Activated CD8-positive, alpha-beta memory T cell treated with anti-CD3 and anti-CD28 coated beads, Interleukin-2, amount 10 ng/mL, durations not matched to agents 7 days and 5 days (primary cell): Measurements from ENCODE around the gene PTPRM. TPM values are rescaled to one million over a fixed set of nuclear protein-coding genes. Genes with fewer than 3 reads are reported as not detected.
"Not testable (repeated sequence)": the region's sequence is repeated elsewhere in the genome, so short reads cannot be mapped to it uniquely, and the experiment has no call there.

Source experiments
- ATAC-seq: fragments of 150-1000 bp; cut with Tn5 transposase; one replicate; pipeline ENCODE4 v1.10.0; 2021; ENCODE audit warnings: moderate library complexity
- CTCF ChIA-PET: fragments of 350-600 bp; sonication (Branson Sonifier 250); formaldehyde crosslinking; loops from one replicate; lab custom pipeline; 2021; ENCODE audit warnings: antibody characterized with exemption; lab: Charles Lee
- DNase-seq: peaks from one replicate; pipeline ENCODE4 v3.0.0-alpha.2; 2020
- H3K27ac Mint-ChIP-seq: one replicate; pipeline ENCODE4 v1.8.0; 2021; ENCODE audit warnings: mild to moderate bottlenecking, mixed read lengths
- H3K27me3 Mint-ChIP-seq: one replicate; pipeline ENCODE4 v1.8.0; 2021; ENCODE audit warnings: mixed read lengths
- H3K36me3 Mint-ChIP-seq: one replicate; pipeline ENCODE4 v1.8.0; 2021; ENCODE audit warnings: mild to moderate bottlenecking, mixed read lengths
- H3K4me1 Mint-ChIP-seq: one replicate; pipeline ENCODE4 v1.8.0; 2021; ENCODE audit warnings: mixed read lengths
- H3K4me3 Mint-ChIP-seq: one replicate; pipeline ENCODE4 v1.8.0; 2021; ENCODE audit warnings: mild to moderate bottlenecking, moderate library complexity, mixed read lengths
- H3K9me3 Mint-ChIP-seq: one replicate; pipeline ENCODE4 v1.8.0; 2022; ENCODE audit warnings: low read depth, mixed read lengths
- total RNA-seq, 2 experiments: library from RNA; stranded (reverse); gene quantifications; one replicate each; pipeline ENCODE4 v1.2.3, GENCODE V29; 2021

Gene PTPRM
- total RNA-seq, 2 experiments from 2014 or later, result 3.1 to 5.7 TPM

GRCh38 chr18:7727361-7728076 is 160.4 kb downstream of the PTPRM start:
- H3K27ac Mint-ChIP-seq, result no peak overlapping the region
- no peaks in the 10 kb centered on the region for H3K4me1 Mint-ChIP-seq
- H3K9me3 Mint-ChIP-seq, result no peaks in the 10 kb centered on the region
- DNase-seq (no peak), ATAC-seq (no peak)
- CTCF ChIA-PET, result interaction anchor here (0.8 kb wide), 1 partner anchor 48 kb away, joined by 3 read pairs; no protein-coding TSS in a partner anchor
- H3K4me3 Mint-ChIP-seq, result no peak overlapping the region
- no peaks in the 10 kb centered on the region for H3K27me3 Mint-ChIP-seq
- H3K36me3 Mint-ChIP-seq, result no peaks in the 10 kb centered on the region

GRCh38 chr18:7728297-7728696 is 161.2 kb downstream of the PTPRM start:
- ATAC-seq (no peak), DNase-seq (no peak)
- H3K4me1 Mint-ChIP-seq, result no peaks in the 10 kb centered on the region
- no peaks in the 10 kb centered on the region for H3K27me3 Mint-ChIP-seq
- H3K27ac Mint-ChIP-seq, result no peak overlapping the region
- H3K36me3 Mint-ChIP-seq, result no peaks in the 10 kb centered on the region
- no peak overlapping the region for H3K4me3 Mint-ChIP-seq
- H3K9me3 Mint-ChIP-seq, result no peaks in the 10 kb centered on the region
- CTCF ChIA-PET, result interaction anchor here (0.6 to 0.8 kb wide), 2 partner anchors 12 to 49 kb away, joined by 3 read pairs; no protein-coding TSS in a partner anchor

GRCh38 chr18:7729868-7730267 is 162.8 kb downstream of the PTPRM start:
- no peak overlapping the region for H3K27ac Mint-ChIP-seq
- CTCF ChIA-PET, result no interaction called here
- no peak for ATAC-seq

DNA sequence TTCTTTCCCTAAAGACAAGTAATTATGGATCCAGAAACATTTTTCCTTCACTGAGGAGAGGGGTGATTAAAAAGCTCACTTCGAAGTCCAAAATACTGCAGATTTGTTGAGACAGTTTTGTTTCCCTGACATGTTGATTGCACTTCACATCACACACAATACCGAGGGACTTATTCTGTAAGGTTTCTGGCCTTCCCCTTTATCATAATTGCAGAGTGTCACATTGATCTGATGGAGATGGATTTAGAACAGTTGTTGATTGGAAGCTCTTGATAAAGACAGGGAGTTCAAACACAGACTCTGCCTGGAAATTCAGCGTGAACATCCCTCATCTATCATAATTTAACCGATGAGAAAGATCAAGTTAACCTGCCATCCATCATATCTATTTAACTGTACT is 163.6 kb downstream of the PTPRM start:
- no peaks in the 10 kb centered on the region for H3K27me3 Mint-ChIP-seq
- ATAC-seq (no peak), DNase-seq (no peak)
- CTCF ChIA-PET, result no interaction called here
- H3K4me3 Mint-ChIP-seq, result no peak overlapping the region
- H3K4me1 Mint-ChIP-seq, result no peaks in the 10 kb centered on the region
- H3K9me3 Mint-ChIP-seq, result no peaks in the 10 kb centered on the region
- H3K27ac Mint-ChIP-seq, result no peak overlapping the region
- no peaks in the 10 kb centered on the region for H3K36me3 Mint-ChIP-seq

More at GRCh38 chr18:7729868-7730267, 162.8 kb downstream of the PTPRM start:
- no peak for DNase-seq
- Mint-ChIP-seq H3K9me3 (no peaks in the 10 kb centered on the region), H3K4me3 (no peak overlapping the region), H3K4me1 (no peaks in the 10 kb centered on the region), H3K27me3 (no peaks in the 10 kb centered on the region), H3K36me3 (no peaks in the 10 kb centered on the region)

DNA sequence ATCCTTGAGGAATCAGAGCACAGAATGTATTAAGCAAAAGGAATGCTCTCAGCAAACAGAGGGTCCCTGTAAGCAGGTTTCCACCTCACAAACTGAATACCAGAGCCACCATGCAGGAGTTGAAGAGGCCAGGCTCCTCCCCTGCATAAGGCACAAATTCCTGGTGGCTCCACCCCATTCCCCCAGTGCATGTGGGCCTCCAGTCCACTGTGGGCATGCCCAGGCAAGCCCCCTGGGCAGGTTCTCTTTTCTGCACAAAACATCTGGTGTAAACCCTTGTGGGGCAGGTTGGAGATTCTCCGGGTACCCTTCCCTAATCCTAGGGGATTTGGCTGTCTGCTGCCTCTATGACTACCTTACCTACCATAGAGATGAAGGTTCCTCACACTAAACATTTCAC is 166.5 kb downstream of the PTPRM start:
- Mint-ChIP-seq H3K4me1 (no peaks in the 10 kb centered on the region), H3K9me3 (peaks cover 2% of the 10 kb centered on the region), H3K36me3 (no peaks in the 10 kb centered on the region), H3K4me3 (no peak overlapping the region), H3K27me3 (no peaks in the 10 kb centered on the region), H3K27ac (no peak overlapping the region)
- CTCF ChIA-PET, result no interaction called here
- ATAC-seq, result no peak
- no peak for DNase-seq

- H3K36me3 Mint-ChIP-seq, result no peaks in the 10 kb centered on the region
- H3K27ac Mint-ChIP-seq, result no peak overlapping the region
- ATAC-seq (no peak), DNase-seq (no peak)
- peaks cover 2% of the 10 kb centered on the region for H3K9me3 Mint-ChIP-seq
- no peaks in the 10 kb centered on the region for H3K4me1 Mint-ChIP-seq
- CTCF ChIA-PET, result no interaction called here
- H3K4me3 Mint-ChIP-seq, result no peak overlapping the region
- no peaks in the 10 kb centered on the region for H3K27me3 Mint-ChIP-seq
Measured at GRCh38 chr18:7735196-7735595, 168.1 kb downstream of the PTPRM start.

DNA sequence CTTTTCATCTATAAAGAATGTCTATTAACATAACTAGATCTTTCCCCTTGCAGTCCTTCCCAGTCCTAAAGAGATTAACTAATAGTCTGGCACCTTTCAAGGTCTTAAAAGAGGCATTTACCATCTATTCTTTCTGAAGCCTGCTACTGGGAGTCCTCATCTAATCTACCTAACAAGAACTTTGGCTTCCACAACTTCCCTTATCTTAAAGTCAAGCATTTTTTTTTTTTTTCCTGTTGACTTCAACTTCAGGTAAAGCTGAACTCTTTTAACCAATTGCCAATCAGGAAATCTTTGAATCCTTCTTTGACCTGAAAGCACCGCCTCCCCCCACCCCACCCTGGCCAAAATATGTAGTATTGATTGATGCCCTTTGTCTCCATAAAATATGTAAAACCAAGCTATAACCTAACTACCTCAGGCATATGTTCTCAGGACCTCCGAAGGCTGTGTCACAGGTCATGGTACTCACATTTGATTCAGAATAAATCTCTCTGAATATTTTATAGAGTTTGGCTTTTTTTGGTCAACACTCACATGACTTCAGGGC is 168.6 kb downstream of the PTPRM start:
- peaks cover 2% of the 10 kb centered on the region for H3K9me3 Mint-ChIP-seq
- H3K27me3 Mint-ChIP-seq, result no peaks in the 10 kb centered on the region
- H3K4me1 Mint-ChIP-seq, result no peaks in the 10 kb centered on the region
- ATAC-seq (no peak), DNase-seq (no peak)
- CTCF ChIA-PET, result no interaction called here
- H3K4me3 Mint-ChIP-seq, result no peak overlapping the region
- H3K36me3 Mint-ChIP-seq, result no peaks in the 10 kb centered on the region
- H3K27ac Mint-ChIP-seq, result no peak overlapping the region

GRCh38 chr18:7736526-7736925 is 169.4 kb downstream of the PTPRM start:
- H3K36me3 Mint-ChIP-seq, H3K9me3 Mint-ChIP-seq, CTCF ChIA-PET, H3K4me3 Mint-ChIP-seq, H3K27me3 Mint-ChIP-seq, H3K27ac Mint-ChIP-seq, H3K4me1 Mint-ChIP-seq, ATAC-seq, DNase-seq: not testable (repeated sequence)

- Mint-ChIP-seq H3K27me3 (no peaks in the 10 kb centered on the region), H3K36me3 (no peaks in the 10 kb centered on the region), H3K9me3 (peaks cover 2% of the 10 kb centered on the region), H3K27ac (no peak overlapping the region), H3K4me1 (no peaks in the 10 kb centered on the region), H3K4me3 (no peak overlapping the region)
- DNase-seq (no peak), ATAC-seq (no peak)
- CTCF ChIA-PET, result no interaction called here
Measured at GRCh38 chr18:7737550-7737949, 170.4 kb downstream of the PTPRM start.

- Mint-ChIP-seq H3K36me3 (no peaks in the 10 kb centered on the region), H3K9me3 (peaks cover 5% of the 10 kb centered on the region), H3K4me3 (no peak overlapping the region), H3K4me1 (no peaks in the 10 kb centered on the region), H3K27me3 (no peaks in the 10 kb centered on the region), H3K27ac (no peak overlapping the region)
- DNase-seq (no peak), ATAC-seq (no peak)
- CTCF ChIA-PET, result no interaction called here
Measured at GRCh38 chr18:7740821-7741220, 173.7 kb downstream of the PTPRM start.

- no peak for ATAC-seq
Measured at GRCh38 chr18:7741640-7742039, 174.5 kb downstream of the PTPRM start.

GRCh38 chr18:7742224-7742623 is 175.1 kb downstream of the PTPRM start:
- DNase-seq, result no peak
- H3K4me3 Mint-ChIP-seq, result no peak overlapping the region
- H3K27ac Mint-ChIP-seq, result no peak overlapping the region

More at GRCh38 chr18:7741640-7742039, 174.5 kb downstream of the PTPRM start:
- Mint-ChIP-seq H3K27me3 (no peaks in the 10 kb centered on the region), H3K4me3 (no peak overlapping the region), H3K36me3 (no peaks in the 10 kb centered on the region), H3K9me3 (peaks cover 5% of the 10 kb centered on the region), H3K27ac (no peak overlapping the region), H3K4me1 (no peaks in the 10 kb centered on the region)
- no peak for DNase-seq
- CTCF ChIA-PET, result no interaction called here

DNA sequence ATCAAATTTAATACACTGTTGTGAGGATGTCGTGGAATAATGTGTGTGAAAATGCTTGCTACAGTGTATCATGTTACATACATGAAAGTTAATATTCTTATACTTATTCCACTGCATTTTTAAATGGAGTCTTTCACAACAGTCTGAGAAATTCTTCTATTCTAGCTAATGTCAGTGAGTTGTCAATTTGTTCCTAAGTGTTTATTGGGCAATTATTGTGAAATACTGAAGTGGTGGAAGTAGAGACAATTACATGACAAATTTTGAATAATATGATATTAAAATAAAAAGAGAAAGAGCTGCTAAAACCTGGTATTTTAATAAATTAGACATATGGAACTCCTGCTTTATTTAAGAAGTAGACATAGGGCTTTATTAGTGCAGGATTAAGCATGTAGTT is 176.1 kb downstream of the PTPRM start:
- Mint-ChIP-seq H3K9me3 (peaks cover 8% of the 10 kb centered on the region), H3K27me3 (no peaks in the 10 kb centered on the region), H3K27ac (no peak overlapping the region), H3K4me1 (no peaks in the 10 kb centered on the region), H3K36me3 (no peaks in the 10 kb centered on the region), H3K4me3 (no peak overlapping the region)
- CTCF ChIA-PET, result no interaction called here
- DNase-seq (no peak), ATAC-seq (no peak)

More at GRCh38 chr18:7742224-7742623, 175.1 kb downstream of the PTPRM start:
- Mint-ChIP-seq H3K27me3 (no peaks in the 10 kb centered on the region), H3K4me1 (no peaks in the 10 kb centered on the region), H3K9me3 (peaks cover 5% of the 10 kb centered on the region), H3K36me3 (no peaks in the 10 kb centered on the region)
- CTCF ChIA-PET, result no interaction called here
- no peak for ATAC-seq

DNA sequence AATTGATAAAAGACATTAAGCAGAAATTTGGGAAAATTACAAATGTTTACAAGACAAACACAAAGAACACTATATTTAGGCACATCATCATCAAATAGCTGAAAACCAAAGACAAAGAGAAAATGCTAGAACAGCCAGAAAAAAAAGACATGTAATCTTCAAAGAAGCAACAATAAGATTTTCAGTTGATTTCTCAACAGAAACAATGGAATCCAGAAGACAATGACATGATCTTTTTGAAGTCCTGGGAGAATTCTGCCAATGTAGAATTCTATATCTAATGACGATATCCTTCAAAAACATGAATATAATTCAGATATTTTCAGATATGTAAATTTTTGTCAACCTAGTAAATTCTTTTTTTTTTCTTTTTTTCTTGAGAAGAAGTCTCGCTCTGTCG is 179.0 kb downstream of the PTPRM start:
- Mint-ChIP-seq H3K4me1 (no peaks in the 10 kb centered on the region), H3K4me3 (no peak overlapping the region), H3K36me3 (no peaks in the 10 kb centered on the region), H3K9me3 (peaks cover 9% of the 10 kb centered on the region), H3K27me3 (no peaks in the 10 kb centered on the region), H3K27ac (no peak overlapping the region)
- no peak for ATAC-seq
- no peak for DNase-seq
- CTCF ChIA-PET, result no interaction called here
